Stimulated activated CD4-positive, alpha-beta T cell treated with anti-CD3 and anti-CD28 coated beads, Interleukin-4, amount 100 ng/mL, for 48 hours (primary cell): ENCODE data around the gene UBE2V1.
"Not testable (repeated sequence)": the region's sequence is repeated elsewhere in the genome, so short reads cannot be mapped to it uniquely, and the experiment has no call there.

ENCODE experiments used
- DNase-seq, 2 donors: peaks; one replicate each; pipeline ENCODE4 v3.0.0-alpha.2; 2020; ENCODE audit warnings: low read depth in 2 of 2

The UBE2V1 gene

DNA sequence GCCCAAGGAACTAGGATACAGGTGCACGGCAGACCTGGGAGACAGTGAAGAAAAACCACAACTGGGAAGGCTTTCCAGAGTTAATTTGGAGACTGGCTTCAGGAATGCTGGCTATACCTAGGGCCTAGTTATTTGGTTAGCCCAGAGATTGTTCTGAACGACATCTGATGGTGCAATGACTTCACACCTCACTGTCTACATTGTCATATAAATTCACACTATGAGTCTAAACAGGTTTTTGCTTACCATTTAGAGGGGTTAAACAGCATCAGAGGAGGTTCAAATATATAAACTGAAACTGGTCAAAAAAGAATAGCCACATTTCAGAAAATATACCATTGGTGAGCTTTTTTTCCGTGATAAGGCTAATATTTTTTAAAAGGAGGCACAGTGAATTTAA, 16.7 kb downstream of the UBE2V1 start:
- DNase-seq = no peak

DNA sequence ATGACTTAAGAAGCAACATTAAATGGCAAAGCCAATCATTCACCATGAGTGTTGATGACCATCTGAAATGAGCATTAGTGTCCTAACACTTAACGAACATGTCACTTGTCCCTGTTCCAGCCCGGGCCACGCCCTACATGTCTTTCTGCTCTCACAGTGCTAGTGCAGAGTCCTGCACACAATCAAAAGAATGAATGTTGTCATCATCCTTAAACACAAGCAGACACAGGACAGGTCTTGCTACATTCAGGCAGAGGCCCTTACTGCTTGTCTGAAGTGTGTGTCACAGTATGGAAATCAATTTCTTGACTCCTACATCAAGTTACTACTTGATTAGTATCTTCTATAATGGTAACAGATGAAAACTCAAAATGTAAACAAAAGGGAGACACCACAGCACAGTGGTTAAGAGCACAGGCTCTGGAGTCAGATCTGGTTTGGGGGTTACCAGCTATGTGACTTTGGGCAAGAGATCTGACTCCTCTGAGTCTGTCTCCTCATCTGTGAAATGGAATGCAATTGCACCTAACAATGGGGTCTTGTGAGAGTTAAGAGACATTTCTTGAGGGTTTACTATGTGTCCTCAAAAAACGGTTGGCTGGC, 17.4 kb downstream of the UBE2V1 start:
- DNase-seq = no peak

DNA sequence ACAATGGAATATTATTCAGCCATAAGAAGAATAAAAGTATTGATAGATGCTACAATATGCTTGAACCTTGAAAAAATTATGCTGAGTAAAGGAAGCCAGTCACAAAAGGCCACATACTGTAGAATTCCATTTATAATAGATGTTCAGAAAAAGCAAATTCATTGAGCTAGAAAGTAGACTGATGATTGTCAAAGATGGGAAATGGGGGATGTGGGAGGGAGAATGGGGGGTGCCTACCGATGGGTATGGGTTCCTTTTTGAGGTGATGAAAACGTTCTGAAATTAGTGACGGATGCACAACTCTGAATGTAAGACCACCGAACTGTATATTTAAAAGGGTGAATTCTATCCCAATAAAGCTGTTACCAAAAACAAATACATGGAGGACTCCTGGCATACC, 18.4 kb downstream of the UBE2V1 start:
- no peak for DNase-seq

DNA sequence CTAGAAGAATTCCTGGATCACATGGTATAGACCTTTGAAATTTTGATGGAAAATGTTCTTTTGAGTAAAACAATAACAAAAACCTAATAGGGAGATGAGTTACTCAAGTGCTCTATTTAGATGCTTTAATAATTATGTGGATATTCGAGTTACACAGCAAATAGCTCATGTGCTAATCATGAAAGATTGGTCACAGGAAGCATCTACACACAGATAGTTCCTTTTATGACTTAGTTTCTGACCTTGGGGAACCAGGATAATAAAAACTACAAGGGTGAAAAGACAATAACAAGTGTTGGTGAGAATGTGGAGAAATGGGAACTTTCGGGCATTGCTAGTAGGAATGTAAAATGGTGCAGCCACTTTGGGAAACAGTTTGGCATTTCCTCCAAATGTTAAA, 19.7 kb downstream of the UBE2V1 start:
- DNase-seq = no peak

DNA sequence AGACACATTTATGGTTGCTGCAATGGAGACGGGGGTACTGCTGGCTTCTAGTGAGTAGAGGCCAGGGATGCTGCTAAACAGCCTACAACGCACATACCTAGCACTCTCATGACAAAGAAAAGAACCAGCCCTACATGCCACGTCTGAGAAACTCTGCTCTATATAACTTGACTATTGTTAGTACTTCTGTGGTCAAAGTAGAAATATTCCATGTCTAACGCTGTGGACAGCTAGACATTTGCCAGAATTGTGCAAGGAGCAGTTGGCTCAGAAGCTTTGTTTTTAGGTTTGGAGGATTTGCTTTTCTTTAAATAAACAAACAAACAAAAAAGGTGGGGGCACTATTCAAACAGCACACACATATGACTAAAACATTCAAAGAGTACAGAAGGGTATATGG, 20.5 kb downstream of the UBE2V1 start:
- DNase-seq = no peak

DNA sequence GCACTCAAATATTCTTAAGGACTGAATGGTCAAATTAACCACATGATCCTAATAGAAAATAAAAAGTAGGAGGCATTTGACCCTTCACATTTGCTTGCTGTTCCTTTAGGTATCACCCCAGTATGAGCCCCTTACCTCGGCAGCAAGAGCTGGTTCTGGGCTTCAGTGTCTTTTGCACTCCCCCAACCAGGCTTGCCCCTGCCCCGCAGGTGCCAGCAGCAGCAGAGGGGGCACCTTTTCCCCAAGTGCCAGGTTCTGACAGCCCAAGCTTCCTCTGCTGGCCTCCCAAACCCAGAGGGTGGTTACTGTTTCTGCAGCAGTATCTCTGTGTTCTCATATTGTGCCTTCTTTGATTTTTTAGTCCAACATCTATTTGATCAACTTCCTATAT, 23.2 kb downstream of the UBE2V1 start:
- no peak for DNase-seq

DNA sequence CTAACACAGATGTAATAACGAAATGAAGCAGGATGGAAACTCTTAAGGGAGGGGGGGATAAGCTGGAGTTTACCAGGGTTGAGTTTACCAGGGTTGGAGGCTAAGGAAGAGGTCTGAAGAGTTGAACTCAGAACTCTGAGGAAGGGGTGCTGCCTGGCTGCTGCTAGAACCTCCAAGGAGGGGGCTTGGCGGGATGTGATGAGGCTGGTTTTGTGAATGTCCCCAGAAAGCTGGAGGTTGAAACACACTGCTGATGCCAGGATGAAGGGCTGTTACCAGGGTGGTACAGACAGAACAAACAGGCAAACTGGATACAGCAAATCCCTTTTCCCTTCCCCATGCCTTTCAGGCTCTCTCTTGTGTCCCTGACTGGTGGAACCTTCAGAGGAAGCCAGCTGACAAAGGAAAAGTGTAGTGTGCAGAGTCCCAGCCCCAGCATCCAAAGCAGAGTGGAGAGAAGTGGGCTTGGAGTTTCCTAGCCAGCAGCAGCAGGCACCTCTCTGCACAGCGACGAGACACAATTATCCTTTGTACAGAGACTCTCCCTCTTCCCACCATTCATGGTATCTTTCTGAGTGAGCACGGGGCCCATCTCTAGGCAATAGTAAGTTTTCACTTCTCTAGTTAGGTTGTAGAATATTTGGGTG, 23.7 kb downstream of the UBE2V1 start:
- DNase-seq = no peak

DNA sequence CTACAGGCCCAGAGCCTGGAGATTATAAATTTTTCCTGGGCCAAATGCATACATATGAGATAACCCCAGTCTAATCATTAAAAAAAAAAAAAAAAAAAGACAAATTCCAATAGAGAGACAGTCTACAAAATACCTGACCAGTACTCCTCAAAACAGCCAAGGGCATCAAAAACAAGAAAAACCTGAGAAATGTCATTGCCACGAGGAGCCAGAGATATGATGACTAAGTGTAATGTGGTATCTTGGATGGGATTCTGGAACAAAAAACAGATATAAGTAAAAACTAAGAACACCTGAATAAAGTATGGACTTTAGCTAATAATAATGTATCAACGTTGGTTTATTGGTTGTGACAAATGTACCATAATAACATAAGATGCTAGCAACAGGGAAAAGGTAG, 24.9 kb downstream of the UBE2V1 start:
- DNase-seq = no peak

DNA sequence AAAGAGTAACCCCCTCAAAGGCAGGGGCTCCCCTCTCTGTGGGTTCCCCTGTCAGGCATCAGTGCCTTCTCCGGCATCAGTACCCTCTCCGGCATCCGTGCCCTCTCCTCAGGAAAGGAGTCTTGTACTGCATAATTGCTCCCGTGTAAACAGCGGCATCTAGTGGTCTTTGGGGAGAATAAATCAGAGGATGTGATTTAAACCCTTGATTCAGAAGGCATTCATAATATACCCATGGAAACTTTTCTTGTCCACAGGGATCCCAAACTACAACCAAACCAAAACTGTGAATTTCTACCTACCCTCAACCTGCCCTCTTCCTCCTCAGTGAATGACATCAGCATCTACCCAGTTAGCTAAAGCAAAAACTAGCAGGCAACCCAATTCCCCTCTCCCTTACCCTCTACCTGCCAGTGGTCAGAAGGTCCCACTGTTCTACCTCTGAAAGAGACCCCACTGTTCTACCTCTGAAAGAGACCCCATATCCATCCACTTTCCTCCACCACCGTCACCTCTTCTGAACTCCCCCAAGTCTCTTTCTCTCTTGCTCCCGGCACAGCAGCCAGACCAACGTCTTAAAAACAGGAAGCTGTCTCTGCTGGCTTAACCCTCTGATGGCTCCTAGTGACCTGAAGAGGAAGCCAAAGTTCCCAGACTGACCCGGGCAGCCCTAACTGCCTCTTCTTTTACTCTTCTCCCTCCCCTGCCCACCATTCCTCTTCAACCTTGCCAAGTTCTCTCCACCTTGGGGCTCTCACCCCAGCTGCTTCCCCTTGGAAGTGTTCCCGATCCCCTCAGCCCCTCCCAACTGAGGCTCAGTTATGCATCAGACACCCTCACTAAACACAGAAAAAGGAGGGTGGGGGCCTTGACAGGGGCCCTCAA, 27.2 kb downstream of the UBE2V1 start:
- no peak for DNase-seq

DNA sequence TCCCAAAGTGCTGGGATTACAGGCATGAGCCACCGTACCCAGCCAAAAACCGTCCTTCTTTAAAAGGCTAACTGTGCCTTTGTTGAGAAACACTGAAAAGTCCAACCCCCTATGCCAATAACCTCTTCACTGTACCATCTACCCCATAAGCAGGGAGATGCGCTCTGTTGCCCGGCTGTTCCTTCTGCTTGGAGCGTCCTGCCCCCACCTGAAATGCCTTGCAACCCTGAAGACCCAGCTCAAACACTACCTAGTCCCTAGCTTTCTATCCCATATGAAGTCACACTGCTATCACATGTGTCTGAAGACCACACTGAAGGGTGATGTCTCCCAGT, 27.8 kb downstream of the UBE2V1 start:
- no peak for DNase-seq

DNA sequence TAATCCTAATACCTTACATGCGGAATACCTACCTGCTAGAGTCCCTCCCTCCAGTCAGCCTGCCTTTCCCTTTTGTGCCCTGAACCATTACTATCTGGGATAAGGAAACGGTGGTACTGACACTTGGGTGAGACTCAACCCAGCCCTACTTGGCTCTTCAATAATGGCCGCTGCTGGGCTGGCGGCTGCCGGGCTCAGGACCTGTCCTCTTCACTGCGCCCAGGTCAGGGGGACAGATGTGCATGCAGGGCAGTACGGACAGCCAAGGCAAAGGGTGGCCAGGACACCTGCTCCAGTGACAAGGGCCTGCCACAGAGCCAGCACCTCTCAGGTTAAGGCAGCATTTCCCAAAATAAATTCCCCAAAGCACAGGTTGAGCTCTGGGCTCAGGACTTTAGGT, 29.9 kb downstream of the UBE2V1 start:
- no peak for DNase-seq

DNA sequence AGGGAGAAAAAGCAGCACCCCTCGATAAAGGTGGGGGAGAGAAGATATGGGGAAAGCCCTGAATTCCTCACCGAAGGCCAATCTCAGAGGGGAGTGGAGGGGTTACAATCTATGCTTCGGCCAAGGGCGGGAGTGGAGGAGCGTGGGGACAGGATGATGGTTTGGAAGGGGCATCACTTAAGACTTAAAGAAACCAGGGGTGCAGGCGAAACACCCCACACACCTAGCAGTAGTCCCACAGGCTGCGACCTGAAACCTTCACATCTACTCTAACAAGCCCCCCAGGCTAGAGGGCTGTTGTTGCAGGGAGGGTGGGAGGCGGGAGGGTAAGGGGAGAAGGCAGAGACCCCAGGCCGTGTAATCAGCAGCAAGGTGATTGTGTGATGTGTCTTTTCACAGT, 30.9 kb downstream of the UBE2V1 start:
- not testable (repeated sequence) for DNase-seq

DNA sequence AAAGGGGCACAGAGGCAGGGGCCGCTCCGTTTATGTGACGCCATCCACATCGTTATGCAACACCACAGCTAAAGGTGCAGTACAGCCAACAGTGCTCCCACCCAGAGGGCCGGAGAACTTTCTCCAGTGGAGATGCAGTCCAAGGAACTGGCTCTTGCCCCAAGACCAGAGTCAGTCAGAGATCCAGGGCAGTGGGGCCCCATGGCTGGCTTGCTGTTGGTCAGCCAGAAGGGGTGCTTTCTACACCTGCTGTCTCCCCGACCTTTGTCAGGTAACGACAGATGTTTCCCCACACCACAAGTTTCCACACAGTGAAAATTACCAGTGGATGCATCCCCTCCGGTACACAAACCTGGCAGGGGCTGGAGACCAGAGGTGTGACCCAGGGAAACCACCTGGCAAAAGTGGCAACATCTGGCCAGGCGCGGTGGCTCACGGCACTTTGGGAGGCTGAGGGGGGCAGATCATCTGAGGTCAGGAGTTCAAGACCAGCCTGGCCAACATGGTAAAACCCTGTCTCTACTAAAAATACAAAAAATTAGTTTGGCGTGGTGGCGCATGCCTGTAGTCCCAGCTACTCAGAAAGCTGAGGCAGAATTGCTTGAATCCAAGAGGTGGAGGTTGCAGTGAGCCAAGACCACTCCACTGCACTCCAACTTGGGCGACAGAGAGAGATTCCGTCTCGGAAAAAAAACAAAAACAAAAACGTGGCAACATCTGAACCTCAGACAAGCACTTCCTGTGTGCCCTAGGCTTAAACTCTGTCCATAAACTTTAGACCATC, 34.9 kb downstream of the UBE2V1 start:
- no peak for DNase-seq

DNA sequence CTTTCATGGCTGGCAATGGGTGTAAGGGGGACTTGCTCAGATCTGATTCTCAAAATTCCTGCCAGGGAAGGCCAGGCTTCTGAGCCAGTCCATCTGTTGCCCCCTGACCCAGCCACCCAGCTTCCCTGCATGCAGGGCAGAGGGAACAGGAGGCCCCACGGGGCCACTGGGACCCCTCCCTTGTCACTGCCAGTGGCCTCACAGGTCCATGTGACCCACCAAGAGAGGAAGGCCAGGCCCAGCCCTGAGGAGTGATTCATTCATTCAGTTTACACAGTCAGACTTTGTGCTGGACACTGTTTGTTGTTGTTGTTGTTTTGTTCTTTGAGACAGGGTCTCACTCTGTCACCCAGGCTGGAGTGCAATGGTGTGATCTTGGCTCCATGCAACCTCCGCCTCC, 39.5 kb downstream of the UBE2V1 start:
- DNase-seq = no peak

DNA sequence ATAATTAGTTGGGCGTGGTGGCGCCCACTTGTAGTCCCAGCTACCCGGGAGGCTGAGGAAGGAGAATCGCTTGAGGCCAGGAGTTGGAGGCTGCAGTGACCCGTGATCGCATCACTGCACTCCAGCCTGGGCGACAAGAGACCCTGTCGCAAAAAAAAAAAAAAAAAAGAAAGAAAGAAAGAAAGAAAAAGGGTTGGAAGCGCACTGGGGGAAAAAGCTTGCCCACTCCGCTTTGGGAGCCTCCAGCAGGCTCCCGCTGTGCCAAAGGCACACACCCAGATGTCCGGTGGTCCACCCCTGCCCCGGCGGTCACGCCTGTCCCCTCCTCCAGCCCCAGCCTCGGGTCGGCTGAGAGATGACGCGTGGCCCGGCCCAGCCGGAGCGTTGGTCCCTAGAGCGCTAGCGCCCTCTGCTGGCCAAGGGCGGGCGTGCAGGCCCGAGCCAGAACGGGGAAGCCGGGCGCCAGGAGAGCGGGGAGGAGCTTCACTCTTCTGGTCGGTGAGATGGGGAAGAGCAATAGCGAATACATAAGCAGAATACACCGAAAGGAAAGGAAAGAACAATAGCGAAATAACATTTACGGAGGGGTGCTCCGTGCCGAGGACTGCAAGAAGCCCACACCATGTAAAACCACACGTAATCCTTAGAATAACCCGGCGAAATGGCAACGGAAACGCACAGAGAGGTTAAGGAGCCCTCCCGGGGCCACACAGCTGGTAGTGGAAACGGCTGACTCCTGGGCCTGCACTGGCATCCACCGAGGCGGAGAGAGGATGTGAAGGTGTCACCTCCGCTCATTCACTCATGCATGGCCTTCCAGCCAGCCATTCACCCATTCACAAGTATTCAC, 41.7 kb downstream of the UBE2V1 start:
- DNase-seq = peak; percentile 84 to 98

DNA sequence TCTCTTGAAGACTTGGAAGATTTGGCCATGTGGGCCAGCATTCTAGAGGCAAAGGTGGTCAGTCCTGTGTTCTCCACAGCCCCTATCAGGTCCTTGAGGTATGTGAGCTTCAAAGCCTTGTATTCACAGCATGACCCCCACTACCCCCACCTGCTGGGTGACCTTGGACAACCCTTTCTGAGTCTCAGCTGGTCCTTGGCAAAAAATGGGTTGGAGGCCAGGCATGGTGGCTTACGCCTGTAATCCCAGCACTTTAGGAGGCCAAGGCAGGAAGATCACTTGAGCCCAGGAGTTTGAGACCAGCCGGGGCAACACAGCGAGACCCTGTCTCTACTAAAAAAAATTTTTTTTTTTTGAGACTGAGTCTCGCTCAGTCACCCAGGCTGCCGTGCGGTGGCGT, 42.6 kb downstream of the UBE2V1 start:
- DNase-seq = no peak

DNA sequence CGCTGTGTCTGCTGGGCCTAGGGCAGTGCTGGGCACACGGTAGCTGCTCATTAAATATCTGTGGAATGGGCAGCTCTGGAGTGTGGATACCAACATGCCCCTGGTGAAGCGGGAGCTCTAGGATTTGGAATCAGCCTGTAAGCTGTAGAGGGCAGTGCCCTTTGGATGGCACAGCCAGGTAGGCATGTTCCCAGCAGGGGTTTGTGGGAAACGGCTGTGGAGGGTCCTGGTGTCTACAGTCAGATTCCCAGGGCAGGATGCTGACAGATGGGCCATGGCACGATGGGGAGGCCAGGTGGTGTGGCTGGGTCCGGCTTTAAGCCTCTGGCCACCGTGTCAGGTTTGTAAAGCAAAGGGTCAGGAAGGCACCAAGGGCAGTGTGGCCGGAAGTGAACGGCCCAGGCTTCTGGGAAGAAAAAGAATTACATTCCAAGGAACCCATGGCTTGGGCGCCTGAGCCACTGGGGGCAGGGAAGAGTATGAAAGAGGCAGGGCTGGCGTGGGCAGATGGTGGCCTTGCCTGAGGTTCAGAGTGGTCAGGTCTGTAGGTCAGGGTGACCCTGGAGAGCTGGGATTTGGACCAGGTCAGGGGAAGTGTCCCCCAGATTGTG, 44.8 kb downstream of the UBE2V1 start:
- DNase-seq = no peak

DNA sequence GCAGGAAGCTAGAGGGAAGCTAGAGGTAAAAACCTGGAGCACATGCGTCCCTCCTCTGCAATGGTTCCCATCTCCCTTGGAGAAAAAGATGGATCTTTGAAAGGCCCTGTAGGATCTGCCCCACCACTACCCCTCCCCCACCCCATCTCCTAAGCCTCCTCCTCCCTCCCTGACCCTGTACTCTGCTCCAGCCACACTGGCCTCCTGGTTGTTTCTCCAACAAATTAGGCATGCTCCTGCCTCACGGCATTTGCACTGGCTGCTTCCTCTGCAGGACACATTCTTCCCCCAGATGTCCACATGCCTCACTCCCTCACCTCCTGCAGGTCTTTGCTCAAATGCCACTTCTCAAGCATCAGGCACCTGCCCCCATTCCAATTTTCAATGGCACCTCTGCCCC, 45.5 kb downstream of the UBE2V1 start:
- no peak for DNase-seq

DNA sequence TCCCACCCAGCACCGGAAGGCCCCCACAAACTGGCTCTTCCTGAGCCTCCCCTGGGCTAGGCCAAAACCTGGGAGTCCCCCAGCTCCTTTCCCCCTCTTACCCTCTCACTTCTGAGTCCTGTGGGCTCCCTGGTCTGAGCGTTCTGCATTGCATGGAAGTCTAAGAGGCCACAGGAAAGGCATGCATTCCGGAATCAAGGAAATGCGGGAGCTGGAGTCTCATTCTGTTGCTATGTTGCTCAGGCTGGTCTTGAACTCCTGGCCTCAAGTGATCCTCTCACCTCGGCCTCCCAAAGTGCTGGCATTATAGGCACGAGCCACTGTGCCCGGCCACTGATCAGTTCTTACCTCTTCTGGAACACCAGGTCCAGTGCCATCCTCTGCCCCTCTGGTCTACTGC, 45.9 kb downstream of the UBE2V1 start:
- DNase-seq = no peak

DNA sequence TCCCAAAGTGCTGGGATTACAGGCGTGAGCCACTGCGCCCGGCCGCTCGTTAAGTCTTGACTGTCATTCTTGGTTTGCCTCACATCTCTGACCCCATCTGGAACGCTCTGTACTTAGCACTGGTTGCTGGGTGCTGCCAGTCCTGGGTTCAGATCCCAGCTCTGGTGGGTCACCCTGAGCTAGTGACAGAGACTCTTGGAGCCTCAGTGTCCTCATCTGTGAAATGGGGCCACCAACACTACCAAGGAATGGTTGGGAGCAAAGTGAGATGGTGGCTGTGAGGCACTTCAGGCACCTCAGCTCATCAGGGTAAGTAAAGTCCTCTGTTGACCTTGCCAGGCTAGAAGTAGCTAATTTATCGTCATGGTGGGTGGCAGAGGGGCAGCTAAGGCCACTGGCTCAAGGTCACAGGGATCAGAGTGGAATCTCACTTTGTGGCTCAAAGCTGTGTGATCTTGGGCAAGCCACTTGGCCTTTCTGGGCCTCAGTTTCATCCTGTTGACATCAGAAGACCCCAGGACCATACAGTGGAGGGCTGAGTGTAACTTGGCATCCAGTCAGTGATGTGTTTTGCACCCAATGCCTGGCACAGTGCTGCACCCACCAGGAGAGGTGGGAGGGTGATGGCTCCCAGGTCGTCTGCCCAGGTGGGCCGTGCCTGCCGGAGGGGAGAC, 46.7 kb downstream of the UBE2V1 start:
- DNase-seq = no peak

DNA sequence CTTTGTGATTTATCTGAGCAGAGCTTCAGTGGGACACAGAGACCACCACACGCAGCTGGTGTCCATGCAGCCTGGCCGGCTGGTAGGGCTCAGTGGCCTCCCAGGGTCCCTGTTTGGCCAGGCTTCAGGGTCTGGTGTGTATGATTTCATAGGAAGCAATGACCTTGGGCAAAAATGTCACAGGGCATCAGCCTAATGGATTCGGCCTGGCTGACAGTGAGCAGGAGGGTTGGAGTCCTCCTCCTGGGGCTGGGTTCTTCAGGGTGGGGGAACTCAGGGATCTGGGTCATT, 47.7 kb downstream of the UBE2V1 start:
- no peak for DNase-seq
